Measurements from ENCODE around the gene RPS6KB2.
"Not testable (repeated sequence)": the region's sequence is repeated elsewhere in the genome, so short reads cannot be mapped to it uniquely, and the experiment has no call there.

The RPS6KB2 gene

DNA sequence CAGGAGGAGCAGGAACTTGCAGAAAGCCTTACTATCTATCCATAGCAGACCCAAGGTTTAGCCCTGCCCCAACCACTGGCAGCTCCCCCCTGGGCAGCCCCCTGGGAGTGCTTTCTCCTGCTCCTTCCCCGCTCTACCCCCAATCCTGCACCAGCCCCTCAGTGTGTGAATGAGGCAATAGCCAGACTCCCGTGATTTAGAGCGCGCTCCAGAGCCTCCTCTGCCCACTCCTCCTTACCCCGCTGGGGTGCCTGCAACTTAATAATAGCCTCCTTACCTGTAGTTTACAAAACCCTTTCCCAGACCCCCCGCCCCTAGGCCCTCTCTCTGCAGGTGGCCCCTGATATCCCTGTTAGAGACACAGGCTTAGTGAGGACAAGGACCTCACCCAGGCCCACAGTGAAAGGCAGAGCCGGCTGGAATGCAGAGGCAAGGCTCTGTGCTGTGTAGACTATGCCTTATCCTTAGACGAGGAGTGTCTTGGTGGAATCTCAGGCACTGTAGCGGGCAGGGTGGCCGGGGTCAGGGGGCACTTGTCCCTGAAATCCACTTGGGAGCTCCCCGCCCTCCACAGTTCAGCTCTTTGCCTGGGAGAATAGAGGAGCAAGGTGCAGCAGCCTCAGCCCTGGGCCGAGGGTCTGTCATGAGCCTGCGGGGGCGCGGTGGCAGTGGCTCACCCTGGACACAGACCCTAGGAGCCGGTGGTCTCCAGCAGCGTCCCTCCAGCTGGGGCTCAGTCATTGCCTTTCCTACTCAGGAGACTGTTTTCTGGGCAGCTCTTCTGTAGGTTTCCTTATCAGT is 17.1 kb upstream of the RPS6KB2 start:
- DNase-seq (ENCODE audit: low read depth), result no peak

DNA sequence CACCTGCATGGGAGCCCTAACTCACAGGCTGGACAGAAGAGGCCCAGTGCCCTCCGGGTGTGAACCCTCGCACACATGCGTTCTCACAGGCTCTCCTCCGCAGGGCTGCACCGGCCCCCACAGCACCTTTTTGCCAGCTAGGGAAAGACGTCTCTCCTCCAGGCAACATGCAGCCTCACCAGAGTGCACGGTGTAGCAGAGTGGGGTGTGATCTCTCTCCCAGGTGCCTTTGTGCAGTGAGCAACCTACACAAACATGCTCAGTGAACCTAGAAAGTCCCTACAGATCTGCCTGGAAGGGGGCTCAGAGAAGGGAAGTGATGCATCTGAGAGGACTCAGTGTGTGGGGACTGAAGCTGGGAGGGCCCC is 16.5 kb upstream of the RPS6KB2 start:
- DNase-seq (ENCODE audit: low read depth), result no peak

DNA sequence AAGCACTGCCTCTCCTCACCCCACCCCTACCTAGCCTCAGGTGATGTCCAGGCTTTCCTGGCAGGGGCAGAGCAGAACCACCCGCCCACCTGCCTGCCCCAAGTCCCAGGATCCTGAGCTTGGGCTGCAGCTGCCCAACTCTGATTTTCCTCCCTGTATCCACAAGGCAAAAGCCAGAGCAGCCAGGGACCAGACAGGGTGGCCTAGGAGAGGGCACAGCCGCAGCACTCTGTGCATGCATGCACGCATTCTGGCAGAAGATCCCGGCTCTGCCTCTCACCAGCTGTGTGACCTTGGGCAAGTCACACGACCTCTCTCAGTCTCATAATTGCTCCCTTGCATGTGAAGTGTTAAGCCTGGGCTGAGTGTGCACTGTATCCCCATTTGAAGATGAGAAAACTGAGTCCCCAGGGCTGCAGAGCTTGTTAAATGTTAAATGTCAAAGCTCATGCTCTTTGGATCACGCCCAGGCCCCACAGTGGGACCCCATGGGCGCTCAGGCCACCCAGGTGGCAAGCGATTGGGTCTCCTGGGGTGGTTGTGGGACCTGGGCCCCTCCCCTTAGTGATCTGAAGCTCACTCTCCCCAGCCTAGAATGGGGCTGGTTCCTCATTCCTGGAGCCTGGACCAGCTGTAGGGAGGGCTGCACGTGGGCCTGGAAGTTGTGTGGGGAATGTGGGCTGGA is 15.7 kb upstream of the RPS6KB2 start:
- no peak for DNase-seq (ENCODE audit: low read depth)

- DNase-seq (ENCODE audit: low read depth), result no peak
These were observed 14.9 kb upstream of the RPS6KB2 start for GRCh38 chr11:67413266-67413849.

- DNase-seq (ENCODE audit: low read depth), result no peak
These were observed 12.6 kb upstream of the RPS6KB2 start, which contains the start of gene CARNS1 for GRCh38 chr11:67415501-67416304. TSS of gene CARNS1 (plus strand) at chr11:67415678. CDS start at chr11:67416200, 522 bp downstream.

DNA sequence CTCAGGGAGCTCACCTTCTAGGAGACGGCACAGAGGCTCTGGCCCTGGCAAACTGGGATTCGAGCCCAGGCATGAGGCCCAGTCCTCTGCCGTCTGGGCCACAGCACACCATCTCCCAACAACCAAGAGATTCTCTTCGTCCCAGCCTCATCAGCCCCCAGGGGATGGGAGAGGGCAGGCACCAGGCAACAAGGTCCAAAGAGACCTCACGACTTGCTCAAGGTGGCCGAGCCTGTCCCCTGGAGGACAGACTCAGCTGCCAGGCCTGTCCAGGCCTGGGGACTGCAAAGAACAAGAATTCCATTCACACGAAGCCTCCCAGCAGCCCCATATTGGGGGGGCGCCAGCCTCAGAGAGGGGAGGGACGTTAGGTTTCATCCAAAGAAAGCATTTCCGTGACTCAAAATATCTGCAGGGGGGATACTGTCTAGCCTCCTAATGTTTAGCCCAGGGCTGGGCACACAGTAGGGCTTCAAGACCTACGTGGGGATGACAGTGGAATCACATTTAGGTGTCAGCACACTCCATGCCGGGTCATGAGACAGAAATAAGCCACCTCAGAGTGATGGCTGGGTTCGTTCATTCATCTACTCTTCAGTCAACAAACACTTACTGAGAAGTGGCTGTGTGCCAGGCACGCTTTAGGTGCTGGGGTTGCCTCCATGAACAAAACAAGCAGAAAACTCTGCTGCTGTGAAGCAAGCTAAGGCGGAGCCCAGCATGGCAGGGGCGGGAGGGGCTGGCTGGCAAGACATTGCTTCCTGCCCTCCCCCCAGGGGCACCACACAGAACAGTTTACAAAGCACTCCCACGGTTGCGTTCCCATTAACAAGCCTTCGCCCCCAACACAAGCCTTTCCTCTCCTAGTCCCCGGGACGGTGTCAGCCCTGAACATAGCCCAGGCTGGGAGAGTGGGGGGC is 11.6 kb upstream of the RPS6KB2 start:
- no peak for DNase-seq (ENCODE audit: low read depth)

- no peak for DNase-seq (ENCODE audit: low read depth)
These were observed 10.9 kb upstream of the RPS6KB2 start for GRCh38 chr11:67417425-67417824.

DNA sequence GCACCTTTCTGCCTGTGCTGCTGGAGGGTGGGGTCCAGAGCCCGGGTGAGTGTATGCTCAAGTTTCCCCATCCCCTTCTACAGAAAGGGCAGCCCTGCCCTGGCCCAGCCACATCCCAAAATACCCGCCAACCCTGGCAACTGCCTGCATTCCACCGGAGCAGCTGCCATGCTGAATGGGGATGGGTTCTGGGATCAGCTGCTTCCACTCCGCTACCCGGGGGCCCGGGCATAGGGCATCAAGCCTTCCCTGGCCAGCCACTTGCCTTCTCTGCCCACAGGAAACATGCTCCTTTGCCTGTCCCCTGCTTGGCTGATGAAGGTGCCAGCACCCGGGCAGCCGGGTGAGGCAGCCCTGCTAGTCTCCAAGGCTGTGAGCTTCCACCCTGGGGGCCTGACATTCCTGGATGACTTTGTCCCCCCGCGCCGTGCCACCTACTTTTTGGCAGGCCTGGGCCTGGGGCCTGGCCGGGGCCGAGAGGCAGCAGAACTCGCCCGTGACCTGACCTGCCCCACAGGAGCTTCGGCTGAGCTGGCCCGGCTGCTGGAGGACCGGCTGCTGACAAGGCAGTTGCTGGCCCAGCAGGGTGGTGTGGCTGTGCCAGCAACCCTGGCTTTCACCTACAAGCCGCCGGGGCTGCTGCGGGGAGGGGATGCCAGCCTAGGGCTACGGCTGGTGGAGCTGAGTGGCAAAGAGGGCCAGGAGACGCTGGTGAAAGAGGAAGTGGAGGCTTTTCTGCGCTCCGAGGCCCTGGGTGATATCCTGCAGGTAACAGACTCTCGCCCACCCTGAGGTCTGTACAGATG is 9.6 kb upstream of the RPS6KB2 start:
- no peak for DNase-seq (ENCODE audit: low read depth)

DNA sequence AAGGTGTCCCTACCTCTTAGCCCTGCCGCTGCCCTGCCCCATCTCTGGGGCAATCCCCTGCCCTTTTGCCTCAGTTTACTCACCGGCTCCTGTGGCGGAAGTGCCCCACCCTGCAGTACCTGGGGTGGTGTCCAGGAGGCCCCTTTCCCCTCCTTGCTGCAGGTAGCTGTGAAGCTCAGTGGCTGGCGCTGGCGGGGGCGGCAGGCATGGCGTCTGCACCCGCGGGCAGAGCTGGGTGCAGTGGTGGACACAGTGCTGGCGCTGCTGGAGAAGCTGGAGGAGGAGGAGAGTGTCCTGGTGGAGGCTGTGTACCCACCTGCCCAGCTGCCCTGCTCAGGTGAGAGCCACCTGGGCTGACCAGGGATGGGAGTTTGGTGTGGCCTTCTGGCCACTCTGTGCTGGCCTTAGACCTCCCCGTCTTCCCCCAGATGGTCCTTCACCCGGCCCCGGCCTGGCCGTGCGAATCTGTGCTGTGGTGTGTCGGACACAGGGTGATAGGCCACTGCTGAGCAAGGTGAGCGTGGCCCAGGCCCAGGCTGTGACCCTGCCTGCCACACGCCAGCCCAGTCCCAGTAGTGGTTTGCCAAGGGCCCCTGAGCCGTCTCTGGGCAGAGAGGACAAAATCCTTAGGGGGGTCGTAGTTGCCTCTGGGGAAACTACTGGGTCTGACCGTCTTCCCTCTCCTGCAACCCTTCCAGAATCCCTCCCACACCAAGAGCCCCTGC is 8.8 kb upstream of the RPS6KB2 start:
- no peak for DNase-seq (ENCODE audit: low read depth)

DNA sequence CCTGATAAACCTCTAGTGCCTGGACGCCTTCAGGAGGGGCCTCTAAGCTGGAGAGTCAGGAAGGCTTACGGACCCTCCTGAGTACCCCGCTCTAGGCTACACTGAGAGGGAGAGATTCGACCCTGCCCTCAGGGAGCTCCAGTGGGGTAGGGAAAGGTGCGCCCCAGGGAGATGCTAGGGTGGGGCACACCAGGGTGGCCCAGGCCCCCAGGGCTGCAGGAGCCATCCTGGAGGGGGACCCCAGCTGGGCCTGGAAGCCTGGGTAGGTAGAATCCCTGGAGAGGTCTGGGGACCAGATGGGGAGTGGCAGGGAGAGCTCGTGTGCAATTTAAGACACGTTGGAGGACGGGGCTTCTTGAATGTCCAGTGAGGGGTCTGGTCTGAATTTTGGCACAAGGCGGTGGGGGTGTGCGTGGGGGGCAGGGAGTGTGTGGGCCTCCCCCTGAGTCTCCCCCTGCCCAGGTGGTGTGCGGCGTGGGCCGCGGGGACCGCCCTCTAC is 8.1 kb upstream of the RPS6KB2 start:
- DNase-seq (ENCODE audit: low read depth), result no peak

GRCh38 chr11:67420646-67421429 is 7.5 kb upstream of the RPS6KB2 start:
- peak; percentile 99 for DNase-seq (ENCODE audit: low read depth)

DNA sequence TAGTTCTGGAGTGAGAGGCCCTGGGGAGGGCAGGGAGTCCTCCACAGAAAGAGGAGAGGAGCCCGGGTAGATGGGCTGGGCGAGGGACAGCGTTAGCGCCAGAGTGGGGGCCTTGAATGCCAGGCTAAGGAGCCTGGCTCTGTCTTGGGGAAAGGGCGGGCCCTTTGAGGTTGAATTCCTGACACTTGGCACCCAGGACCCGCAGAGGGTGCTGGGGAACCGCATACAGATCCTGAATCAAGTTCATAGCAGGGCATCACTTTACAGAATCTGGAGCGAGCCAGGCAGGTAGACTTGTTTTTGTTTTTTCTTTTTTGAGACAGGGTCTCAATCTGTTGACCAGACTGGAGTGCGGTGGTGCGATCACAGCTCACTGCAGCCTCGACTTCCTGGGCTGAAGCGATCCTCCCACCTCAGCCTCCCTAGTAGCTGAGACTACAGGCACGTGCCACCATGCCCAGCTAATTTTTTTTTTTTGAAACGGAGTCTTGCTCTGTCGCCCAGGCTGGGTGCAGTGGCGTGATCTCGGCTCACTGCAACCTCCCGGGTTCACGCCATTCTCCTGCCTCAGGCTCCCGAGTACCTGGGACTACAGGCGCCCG is 6.8 kb upstream of the RPS6KB2 start:
- DNase-seq (ENCODE audit: low read depth), result no peak

DNA sequence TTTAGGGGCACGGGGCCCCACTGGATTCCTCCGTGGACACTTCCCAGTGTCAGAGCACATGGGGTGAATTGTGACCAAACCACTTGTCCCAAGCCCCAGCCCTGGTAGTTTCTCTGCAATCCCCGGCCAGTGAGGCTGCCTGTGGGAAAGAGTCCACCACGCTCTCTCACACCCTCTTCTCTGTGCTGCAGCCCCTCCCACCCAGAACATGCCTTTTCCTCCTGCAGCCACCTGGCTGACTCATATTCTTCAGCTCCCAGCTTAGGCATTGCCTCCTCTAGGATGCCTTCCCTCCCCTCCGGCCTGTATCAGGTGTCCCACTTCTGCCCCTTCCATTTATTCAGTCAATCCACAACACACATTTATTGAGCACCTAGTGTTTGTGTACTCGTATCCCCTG is 5.4 kb upstream of the RPS6KB2 start:
- no peak for DNase-seq (ENCODE audit: low read depth)

DNA sequence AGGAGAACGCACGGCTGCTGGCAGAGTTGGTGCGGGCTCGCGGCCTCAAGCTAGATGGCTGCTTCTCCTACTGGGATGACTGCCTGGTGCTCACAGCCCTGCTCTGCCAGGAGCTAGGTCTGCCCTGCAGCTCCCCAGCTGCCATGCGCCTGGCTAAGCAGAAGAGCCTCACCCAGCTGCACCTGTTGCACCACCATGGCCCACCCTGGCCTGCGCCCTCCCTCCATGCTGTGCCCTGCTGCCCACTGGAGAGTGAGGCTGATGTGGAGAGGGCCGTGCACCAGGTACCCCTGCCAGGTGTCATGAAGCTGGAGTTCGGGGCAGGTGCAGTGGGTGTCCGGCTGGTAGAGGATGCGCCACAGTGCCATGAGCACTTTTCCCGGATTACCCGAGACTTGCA is 4.8 kb upstream of the RPS6KB2 start:
- no peak for DNase-seq (ENCODE audit: low read depth)

- DNase-seq (ENCODE audit: low read depth), result no peak
These were observed 4.2 kb upstream of the RPS6KB2 start for GRCh38 chr11:67423891-67424613.

DNA sequence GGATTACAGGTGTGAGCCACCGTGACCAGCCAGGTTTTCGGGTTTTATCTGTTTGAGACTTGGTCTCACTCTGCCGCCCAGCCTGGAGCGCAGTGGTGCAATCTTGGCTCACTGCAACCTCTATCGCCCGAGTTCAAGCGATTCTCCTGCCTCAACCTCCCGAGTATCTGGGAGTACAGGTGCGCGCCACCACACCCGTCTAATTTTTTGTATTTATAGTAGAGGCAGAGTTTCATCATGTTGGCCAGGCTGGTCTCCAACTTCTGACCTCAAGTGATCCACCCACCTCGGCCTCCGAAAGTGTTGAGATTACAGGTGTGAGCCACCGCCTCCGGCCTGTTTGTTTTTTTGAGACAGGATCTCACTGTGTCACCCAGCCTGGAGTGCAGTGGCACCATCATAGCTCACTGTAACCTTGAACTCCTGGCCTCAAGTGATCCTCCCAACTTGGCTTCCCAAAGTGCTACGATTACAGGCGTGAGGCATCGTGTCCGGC is 882 bp upstream of the RPS6KB2 start:
- not testable (repeated sequence) for DNase-seq (ENCODE audit: low read depth)

GRCh38 chr11:67429038-67429668 is 859 bp downstream of the RPS6KB2 start:
- no peak for DNase-seq (ENCODE audit: low read depth)

All from activated T-cell treated with anti-CD3 and anti-CD28 coated beads for 48 hours (primary cell).